Glutamatergic neuron (in vitro differentiated cells): ENCODE results near the gene CD300E. TPM values are rescaled to one million over a fixed set of nuclear protein-coding genes. Genes with fewer than 3 reads are reported as not detected.

Experiments
- DNase-seq: peaks from one replicate; pipeline ENCODE4 v3.0.0; 2022
- H3K27ac Mint-ChIP-seq: one replicate; pipeline ENCODE4 v1.8.0; 2020; ENCODE audit warnings: mild to moderate bottlenecking, mixed read lengths, inconsistent platforms; ENCODE audit not compliant: unreplicated experiment
- H3K27me3 Mint-ChIP-seq: one replicate; pipeline ENCODE4 v1.8.0; 2020; ENCODE audit warnings: mild to moderate bottlenecking, moderate library complexity, mixed read lengths, inconsistent platforms; ENCODE audit not compliant: unreplicated experiment
- H3K36me3 Mint-ChIP-seq: one replicate; pipeline ENCODE4 v1.8.0; 2020; ENCODE audit warnings: mild to moderate bottlenecking, mixed read lengths, inconsistent platforms; ENCODE audit not compliant: unreplicated experiment
- H3K4me1 Mint-ChIP-seq: one replicate; pipeline ENCODE4 v1.8.0; 2020; ENCODE audit warnings: mild to moderate bottlenecking, low read depth, mixed read lengths, inconsistent platforms; ENCODE audit not compliant: unreplicated experiment
- H3K4me3 Mint-ChIP-seq: one replicate; pipeline ENCODE4 v1.8.0; 2020; ENCODE audit warnings: mild to moderate bottlenecking, mixed read lengths, inconsistent platforms; ENCODE audit not compliant: unreplicated experiment
- H3K9me3 Mint-ChIP-seq: one replicate; pipeline ENCODE4 v1.8.0; 2020; ENCODE audit warnings: mild to moderate bottlenecking, moderate library complexity, mixed read lengths, inconsistent platforms; ENCODE audit not compliant: unreplicated experiment
- total RNA-seq: library from RNA; stranded (reverse); fragmentation: NEBNext Ultra II Directional; extraction: Animal tissue kit (Norgen Biotek cat#: 25700); gene quantifications from one replicate; pipeline ENCODE4 v1.2.1, GENCODE V29; 2021; ENCODE audit not compliant: unreplicated experiment
- TF ChIP-seq, protein P1 (sequence below): fragments of 200-600 bp; sonication (generic); IDR thresholded peaks from one replicate; pipeline ENCODE4 v1.5.0; 2021; ENCODE audit not compliant: partially characterized antibody, unreplicated experiment

The CD300E gene
- total RNA-seq, 1 donor from 2014 or later, result not detected

DNA sequence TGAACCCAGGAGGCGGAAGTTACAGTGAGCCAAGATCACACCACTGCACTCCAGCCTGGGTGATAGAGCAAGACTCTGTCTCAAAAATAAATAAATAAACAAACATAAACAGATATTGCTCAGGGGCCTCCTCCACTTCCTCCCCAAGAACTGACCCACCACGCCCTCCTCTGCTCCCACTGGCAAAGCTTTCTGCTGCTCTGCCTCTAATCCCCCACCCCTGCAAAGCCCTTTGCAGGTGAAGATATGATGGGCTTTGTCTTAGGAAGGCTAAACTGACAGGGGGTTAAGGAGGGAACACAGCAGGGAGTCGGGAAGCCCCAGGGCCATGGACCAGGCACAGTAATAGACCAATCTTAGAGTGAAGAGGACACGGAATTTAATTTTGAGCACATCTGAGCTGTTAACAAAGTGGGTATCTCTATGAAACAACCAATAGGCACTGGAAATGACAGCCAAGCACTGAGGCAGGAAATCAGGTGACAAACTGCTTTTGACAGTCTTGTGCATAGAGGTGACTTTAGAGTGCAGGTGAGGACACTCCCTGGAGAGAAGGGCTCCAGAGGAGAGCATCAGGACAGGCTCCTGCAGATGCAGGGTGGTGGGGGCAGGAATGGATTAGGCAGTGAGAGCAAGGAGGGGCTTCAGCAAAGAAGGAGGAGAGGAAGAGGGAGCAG lies 25.1 kb downstream of the CD300E start:
- Mint-ChIP-seq H3K27ac (peak overlapping the region; percentile 83), H3K4me3 (no peak overlapping the region), H3K4me1 (peaks cover 38% of the 10 kb centered on the region), H3K36me3 (peaks cover 5% of the 10 kb centered on the region), H3K9me3 (peaks cover 15% of the 10 kb centered on the region), H3K27me3 (peaks cover 16% of the 10 kb centered on the region)
- DNase-seq, result no peak
- TF ChIP-seq, protein P1, sequence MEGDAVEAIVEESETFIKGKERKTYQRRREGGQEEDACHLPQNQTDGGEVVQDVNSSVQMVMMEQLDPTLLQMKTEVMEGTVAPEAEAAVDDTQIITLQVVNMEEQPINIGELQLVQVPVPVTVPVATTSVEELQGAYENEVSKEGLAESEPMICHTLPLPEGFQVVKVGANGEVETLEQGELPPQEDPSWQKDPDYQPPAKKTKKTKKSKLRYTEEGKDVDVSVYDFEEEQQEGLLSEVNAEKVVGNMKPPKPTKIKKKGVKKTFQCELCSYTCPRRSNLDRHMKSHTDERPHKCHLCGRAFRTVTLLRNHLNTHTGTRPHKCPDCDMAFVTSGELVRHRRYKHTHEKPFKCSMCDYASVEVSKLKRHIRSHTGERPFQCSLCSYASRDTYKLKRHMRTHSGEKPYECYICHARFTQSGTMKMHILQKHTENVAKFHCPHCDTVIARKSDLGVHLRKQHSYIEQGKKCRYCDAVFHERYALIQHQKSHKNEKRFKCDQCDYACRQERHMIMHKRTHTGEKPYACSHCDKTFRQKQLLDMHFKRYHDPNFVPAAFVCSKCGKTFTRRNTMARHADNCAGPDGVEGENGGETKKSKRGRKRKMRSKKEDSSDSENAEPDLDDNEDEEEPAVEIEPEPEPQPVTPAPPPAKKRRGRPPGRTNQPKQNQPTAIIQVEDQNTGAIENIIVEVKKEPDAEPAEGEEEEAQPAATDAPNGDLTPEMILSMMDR, result no peak

DNA sequence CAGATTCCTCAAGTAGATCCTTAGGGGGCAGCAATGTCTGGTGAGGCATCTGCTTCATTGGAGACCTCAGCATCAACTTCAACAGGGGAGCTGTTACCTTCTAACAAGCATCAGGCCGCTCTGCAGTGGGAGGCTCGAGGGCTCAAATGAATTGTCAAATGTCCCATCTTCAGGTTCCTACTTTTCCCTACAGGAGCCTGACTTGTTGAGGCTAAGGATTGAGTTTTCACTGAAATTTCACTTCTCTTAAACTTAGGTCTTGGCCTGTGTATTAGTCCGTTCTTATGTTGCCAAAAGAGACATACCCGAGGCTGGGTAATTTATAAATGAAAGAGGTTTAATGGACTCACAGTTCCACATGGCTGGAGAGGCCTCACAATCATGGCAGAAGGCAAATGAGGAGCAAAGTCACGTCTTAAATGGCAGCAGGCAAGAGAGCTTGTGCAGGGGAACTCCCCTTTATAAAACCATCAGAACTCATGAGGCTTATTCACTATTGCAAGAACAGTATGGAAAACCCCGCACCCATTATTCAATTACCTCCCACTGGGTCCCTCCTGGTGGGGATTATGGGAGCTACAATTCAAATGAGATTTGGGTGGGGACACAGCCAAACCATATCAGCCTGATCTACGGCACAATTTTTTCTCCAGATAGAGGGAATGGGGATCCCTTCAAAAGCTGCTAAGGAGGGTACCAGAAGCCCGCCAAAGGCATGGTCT lies 26.3 kb downstream of the CD300E start:
- peaks cover 13% of the 10 kb centered on the region for H3K9me3 Mint-ChIP-seq
- H3K4me3 Mint-ChIP-seq, result no peak overlapping the region
- no peak overlapping the region for H3K27ac Mint-ChIP-seq
- peaks cover 29% of the 10 kb centered on the region for H3K4me1 Mint-ChIP-seq
- H3K27me3 Mint-ChIP-seq, result peaks cover 13% of the 10 kb centered on the region
- peaks cover 5% of the 10 kb centered on the region for H3K36me3 Mint-ChIP-seq
- DNase-seq, result no peak
- TF ChIP-seq, protein P1, result no peak

DNA sequence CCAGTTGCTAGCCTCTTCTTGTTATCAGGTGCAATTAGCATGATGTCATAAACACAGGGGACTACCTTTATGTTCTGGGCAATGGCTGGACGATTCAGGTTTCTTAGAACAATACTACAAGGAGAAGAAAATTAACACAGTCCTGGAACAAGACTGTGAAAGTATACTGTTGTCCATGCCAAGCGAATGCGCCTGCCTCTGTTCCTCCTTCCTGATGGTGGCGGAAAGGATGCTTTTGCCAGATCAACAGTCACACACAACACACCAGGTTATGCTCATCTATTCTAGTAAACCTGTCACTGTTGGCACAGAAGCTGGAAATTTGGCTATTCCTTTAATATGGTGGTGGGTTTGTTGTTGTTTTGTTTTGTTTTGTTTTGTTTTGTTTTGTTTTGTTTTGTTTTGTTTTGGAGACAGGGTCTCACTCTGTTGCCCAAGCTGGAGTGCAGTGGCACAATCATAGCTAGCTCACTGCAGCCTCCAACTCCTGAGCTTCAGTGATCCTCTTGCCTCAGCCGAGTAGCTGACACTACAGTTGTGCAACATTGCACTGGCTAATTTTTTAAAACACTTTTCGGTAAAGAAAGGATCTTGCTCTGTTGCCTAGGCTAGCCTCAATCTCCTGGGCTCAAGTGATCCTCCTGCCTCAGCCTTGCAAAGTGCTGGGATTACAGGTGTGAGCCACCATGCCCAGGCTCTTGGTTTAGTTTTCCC lies 28.3 kb downstream of the CD300E start:
- H3K9me3 Mint-ChIP-seq, result peaks cover 10% of the 10 kb centered on the region
- H3K27me3 Mint-ChIP-seq, result peaks cover 13% of the 10 kb centered on the region
- H3K4me3 Mint-ChIP-seq, result no peak overlapping the region
- no peak for DNase-seq
- H3K27ac Mint-ChIP-seq, result no peak overlapping the region
- peaks cover 5% of the 10 kb centered on the region for H3K36me3 Mint-ChIP-seq
- TF ChIP-seq, protein P1, result no peak
- peaks cover 16% of the 10 kb centered on the region for H3K4me1 Mint-ChIP-seq

DNA sequence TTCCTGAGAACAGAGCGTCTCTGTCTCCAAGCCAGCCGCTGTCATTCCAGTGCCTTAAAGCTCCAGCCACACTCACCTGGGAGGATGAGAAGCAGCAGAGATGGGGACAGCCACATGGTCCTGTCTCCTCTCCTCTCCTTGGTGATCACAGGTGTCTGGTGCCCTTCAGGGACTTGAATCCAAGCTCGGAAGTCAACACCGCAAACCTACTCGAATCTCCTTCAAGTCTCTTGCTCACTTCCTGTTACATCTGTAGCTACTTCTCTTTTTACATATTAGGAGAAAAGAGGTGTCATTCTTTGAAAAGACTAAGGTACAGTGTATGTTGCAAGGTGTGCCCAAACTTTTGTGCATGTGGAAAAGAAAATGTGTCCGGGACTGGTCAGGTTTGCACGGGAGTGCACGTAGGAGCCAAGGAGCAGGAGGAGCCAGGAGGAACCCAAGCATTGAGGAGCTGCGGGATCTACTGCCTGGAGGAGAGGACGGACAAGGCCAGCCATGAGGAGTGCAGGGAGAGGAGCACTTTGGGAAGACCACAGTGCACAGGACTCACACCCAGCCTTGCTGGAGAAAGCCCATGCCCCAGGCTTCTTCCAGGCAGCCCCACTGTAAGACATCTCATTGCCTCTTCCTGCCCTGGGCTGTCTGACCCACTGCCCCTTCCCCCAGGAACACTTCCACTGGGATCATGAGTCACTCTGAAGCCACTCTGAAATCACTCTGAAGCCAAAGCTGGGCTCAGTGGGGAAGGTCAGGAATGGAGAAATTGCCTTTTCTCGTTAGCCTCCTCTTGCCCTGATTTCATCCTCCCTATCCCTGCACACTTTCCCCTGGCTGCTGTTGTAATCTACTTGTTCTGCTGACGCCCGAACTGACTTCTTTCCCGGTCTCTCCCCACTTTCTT lies 31.2 kb downstream of the CD300E start, which contains the start of gene CD300LD:
TSS of gene CD300LD (minus strand) at position 197 of the 904 bp plus-strand sequence. CDS start at position 116, 81 bp downstream.
- H3K27ac Mint-ChIP-seq, result no peak within 1 kb of the TSS

More for the DNA sequence above, 31.2 kb downstream of the CD300E start, which contains the start of gene CD300LD:
- Mint-ChIP-seq H3K4me1 (no peaks in the 10 kb centered on the region), H3K36me3 (peaks cover 5% of the 10 kb centered on the region), H3K27me3 (peaks cover 5% of the 10 kb centered on the region), H3K9me3 (peaks cover 2% of the 10 kb centered on the region), H3K4me3 (no peak within 1 kb of the TSS)
- DNase-seq, result no peak
- TF ChIP-seq, protein P1, result no peak
